Trophoblast cell (in vitro differentiated cells and primary cell): ENCODE data around the gene DNAJC2.

Experiments used
- DNase-seq, 2 donors: peaks; one replicate each; pipeline ENCODE4 v3.0.0-alpha.2; 2016
- H2AFZ ChIP-seq: 2 replicates; pipeline ENCODE4 v1.6.1; 2013; ENCODE audit warnings: low read length, moderate library complexity, mild to moderate bottlenecking; ENCODE audit not compliant: insufficient read depth, poor library complexity
- H2AK5ac ChIP-seq: 2 replicates; pipeline ENCODE4 v1.6.1; 2013; ENCODE audit warnings: mild to moderate bottlenecking, low read length
- H2BK120ac ChIP-seq: 2 replicates; pipeline ENCODE4 v1.6.1; 2013; ENCODE audit warnings: low read length, mild to moderate bottlenecking, moderate library complexity; ENCODE audit not compliant: insufficient read depth, poor library complexity
- H2BK12ac ChIP-seq: 2 replicates; pipeline ENCODE4 v1.6.1; 2013; ENCODE audit warnings: mild to moderate bottlenecking, low read length, moderate library complexity
- H2BK5ac ChIP-seq: 2 replicates; pipeline ENCODE4 v1.6.1; 2013; ENCODE audit warnings: low read length, low read depth, moderate library complexity, mild to moderate bottlenecking; ENCODE audit not compliant: poor library complexity
- H3K14ac ChIP-seq: 2 replicates; pipeline ENCODE4 v1.6.1; 2013; ENCODE audit warnings: mild to moderate bottlenecking, low read length
- H3K18ac ChIP-seq: 2 replicates; pipeline ENCODE4 v1.6.1; 2013; ENCODE audit warnings: mild to moderate bottlenecking, low read length
- H3K23ac ChIP-seq: 2 replicates; pipeline ENCODE4 v1.6.1; 2013; ENCODE audit warnings: low read length
- H3K27ac ChIP-seq: 2 replicates; pipeline ENCODE4 v1.5.1; 2013; ENCODE audit warnings: low read depth, mild to moderate bottlenecking, inconsistent platforms, low read length, moderate library complexity
- H3K27me3 ChIP-seq: 2 replicates; pipeline ENCODE4 v1.6.1; 2013; ENCODE audit warnings: inconsistent platforms, mild to moderate bottlenecking, low read length, moderate library complexity; ENCODE audit not compliant: insufficient read depth
- H3K36me3 ChIP-seq, 2 experiments: 1 replicate in 1 of 2; 2 replicates in 1 of 2; pipeline ENCODE4 v1.6.1; 2013; ENCODE audit warnings: low read length in 2 of 2, mild to moderate bottlenecking in 2 of 2, moderate library complexity in 1 of 2; ENCODE audit not compliant: insufficient read depth in 2 of 2, control insufficient read depth in 1 of 2
- H3K4ac ChIP-seq: 2 replicates; pipeline ENCODE4 v1.6.1; 2013; ENCODE audit warnings: low read depth, mild to moderate bottlenecking, low read length, moderate library complexity
- H3K4me1 ChIP-seq, 2 experiments: 1 replicate in 1 of 2; 2 replicates in 1 of 2; pipeline ENCODE4 v1.6.1; 2013; ENCODE audit warnings: low read length in 2 of 2, mild to moderate bottlenecking in 2 of 2, moderate library complexity in 1 of 2; ENCODE audit not compliant: insufficient read depth in 2 of 2, control insufficient read depth in 1 of 2
- H3K4me2 ChIP-seq: 2 replicates; pipeline ENCODE4 v1.6.1; 2013; ENCODE audit warnings: inconsistent platforms, mild to moderate bottlenecking, low read length, moderate library complexity
- H3K4me3 ChIP-seq: 2 replicates; pipeline ENCODE4 v1.5.1; 2013; ENCODE audit warnings: mild to moderate bottlenecking, low read depth, low read length, inconsistent platforms
- H3K79me1 ChIP-seq: one replicate; pipeline ENCODE4 v1.6.1; 2013; ENCODE audit warnings: low read length
- H3K79me2 ChIP-seq: 2 replicates; pipeline ENCODE4 v1.6.1; 2013; ENCODE audit warnings: low read length, mild to moderate bottlenecking; ENCODE audit not compliant: control insufficient read depth, insufficient read depth, poor library complexity
- H3K9ac ChIP-seq: 2 replicates; pipeline ENCODE4 v1.6.1; 2013; ENCODE audit warnings: mild to moderate bottlenecking, low read length
- H3K9me3 ChIP-seq: 2 replicates; pipeline ENCODE4 v1.6.1; 2013; ENCODE audit warnings: low read depth, mild to moderate bottlenecking, control low read depth, inconsistent platforms, low read length; ENCODE audit not compliant: insufficient read depth
- H4K12ac ChIP-seq: 2 replicates; pipeline ENCODE4 v1.6.1; 2013; ENCODE audit warnings: low read depth, mild to moderate bottlenecking, low read length, moderate library complexity
- H4K8ac ChIP-seq: 2 replicates; pipeline ENCODE4 v1.6.1; 2013; ENCODE audit warnings: low read depth, mild to moderate bottlenecking, low read length, moderate library complexity
- H4K91ac ChIP-seq: one replicate; pipeline ENCODE4 v1.6.1; 2013; ENCODE audit warnings: low read depth, mild to moderate bottlenecking, low read length, moderate library complexity
- whole genome bisulfite sequencing: extraction: QIAGEN DNeasy Blood & Tissue Kit; methylation state at CpG from one replicate; pipeline ENCODE4 v1.1.7; 2013; ENCODE audit warnings: missing lambda C conversion rate; ENCODE audit not compliant: insufficient read length, insufficient coverage; ENCODE audit errors: extremely low coverage; 5-methylcytosine and 5-hydroxymethylcytosine counted together

Gene DNAJC2

DNA sequence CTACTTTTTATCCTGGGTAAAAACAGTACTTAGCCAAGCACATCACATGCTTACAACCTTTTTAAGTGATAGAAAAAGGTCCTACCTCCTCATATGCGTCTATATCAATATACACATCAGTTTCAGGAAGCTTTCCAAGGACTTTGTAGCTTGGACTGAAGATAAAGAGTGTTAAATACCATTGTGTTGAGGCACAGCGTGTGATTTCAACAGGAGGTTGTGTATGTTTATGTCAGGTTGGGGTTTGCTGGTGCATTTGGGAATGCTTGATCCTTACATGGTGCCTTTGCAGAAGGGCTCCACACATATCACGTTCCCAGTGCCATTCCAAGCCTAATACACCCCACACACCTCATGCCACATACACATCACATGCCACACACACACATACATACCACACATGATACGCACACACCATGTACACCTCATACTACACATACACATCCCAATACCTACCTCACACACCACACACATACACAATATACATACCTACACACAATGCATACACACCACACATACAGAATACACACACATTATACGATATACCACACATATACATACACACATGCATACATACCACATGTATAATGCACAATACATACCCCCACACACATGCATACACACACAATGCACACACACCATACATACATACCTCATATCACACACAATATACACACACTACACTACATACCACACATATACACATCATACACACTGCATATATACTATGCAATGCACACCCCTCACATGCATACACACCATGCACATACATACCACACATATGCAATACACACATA is 36.0 kb upstream of the DNAJC2 start:
- Histone ChIP-seq H3K27me3 (no peaks in the 10 kb centered on the region), H2AFZ (no peak overlapping the region), H2BK120ac (no peak overlapping the region), H4K8ac (no peak overlapping the region), H4K91ac (no peak overlapping the region), H3K27ac (no peak overlapping the region), H4K12ac (no peak overlapping the region), H3K9me3 (peaks cover 2% of the 10 kb centered on the region), H2BK12ac (no peak overlapping the region), H3K4me2 (no peak overlapping the region), H3K14ac (no peak overlapping the region), H3K79me2 (no peaks in the 10 kb centered on the region), H3K4me3 (no peak overlapping the region), H3K18ac (no peak overlapping the region), H3K9ac (no peak overlapping the region), H2AK5ac (no peak overlapping the region), H3K79me1 (no peaks in the 10 kb centered on the region), H3K36me3 (no peaks in the 10 kb centered on the region), H3K23ac (peak overlapping the region; percentile 24), H2BK5ac (no peak overlapping the region), H3K4me1 (no peaks in the 10 kb centered on the region), H3K4ac (no peak overlapping the region)
- 100% methylated on average over 2 of the region's 5 CpGs for WGBS
- peak in 1 of 2 donors; percentile 23 for DNase-seq

DNA sequence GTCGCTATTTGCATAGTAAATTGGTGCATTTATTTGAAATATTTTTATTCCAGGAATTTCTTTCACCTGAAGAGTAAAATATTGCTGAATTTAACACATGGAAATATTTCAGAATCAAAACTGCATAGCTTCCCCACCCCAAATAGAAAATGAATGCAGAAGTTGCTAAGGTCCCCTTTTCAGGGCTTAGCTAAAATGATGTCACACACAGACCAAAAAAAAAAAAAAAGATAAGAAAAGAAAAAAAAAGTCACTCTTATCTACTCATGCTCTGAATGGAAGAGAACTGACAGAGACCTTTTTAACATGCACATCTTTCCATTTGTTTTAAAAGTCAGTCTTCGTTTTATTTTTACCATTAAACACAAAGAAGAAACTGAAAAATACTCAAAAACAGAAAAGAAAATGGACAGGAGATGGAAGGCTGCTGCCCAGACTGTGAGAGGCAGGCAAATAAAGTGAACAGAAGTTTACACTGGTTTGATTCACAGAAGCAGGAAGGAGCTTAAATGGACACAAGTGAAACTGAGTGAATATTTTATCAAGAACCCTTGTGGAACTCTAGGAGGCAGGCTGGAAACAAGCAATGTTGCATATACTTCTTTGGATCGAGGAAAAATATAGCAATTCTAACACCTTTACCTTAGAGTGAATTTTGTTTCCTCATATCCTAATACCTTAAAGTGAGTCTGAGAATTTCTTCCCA is 34.9 kb upstream of the DNAJC2 start:
- H3K4me2 ChIP-seq = no peak overlapping the region
- H4K8ac ChIP-seq = no peak overlapping the region
- no peak overlapping the region for H3K27ac ChIP-seq
- H2BK5ac ChIP-seq = no peak overlapping the region
- H3K18ac ChIP-seq = no peak overlapping the region
- no peak overlapping the region for H3K23ac ChIP-seq
- H3K9me3 ChIP-seq = peaks cover 2% of the 10 kb centered on the region
- no peak overlapping the region for H2BK120ac ChIP-seq
- H3K4me3 ChIP-seq = no peak overlapping the region
- H3K79me2 ChIP-seq = no peaks in the 10 kb centered on the region
- H3K14ac ChIP-seq = no peak overlapping the region
- no peaks in the 10 kb centered on the region for H3K79me1 ChIP-seq
- H3K27me3 ChIP-seq = no peaks in the 10 kb centered on the region
- H3K4me1 ChIP-seq = no peaks in the 10 kb centered on the region
- H3K4ac ChIP-seq = no peak overlapping the region
- no peak overlapping the region for H3K9ac ChIP-seq
- no peak overlapping the region for H4K12ac ChIP-seq
- no peaks in the 10 kb centered on the region for H3K36me3 ChIP-seq
- H4K91ac ChIP-seq = no peak overlapping the region
- no peak overlapping the region for H2AFZ ChIP-seq
- H2BK12ac ChIP-seq = no peak overlapping the region
- WGBS = no CpG with 5 or more reads among the region's 3 CpGs
- DNase-seq = no peak
- no peak overlapping the region for H2AK5ac ChIP-seq

DNA sequence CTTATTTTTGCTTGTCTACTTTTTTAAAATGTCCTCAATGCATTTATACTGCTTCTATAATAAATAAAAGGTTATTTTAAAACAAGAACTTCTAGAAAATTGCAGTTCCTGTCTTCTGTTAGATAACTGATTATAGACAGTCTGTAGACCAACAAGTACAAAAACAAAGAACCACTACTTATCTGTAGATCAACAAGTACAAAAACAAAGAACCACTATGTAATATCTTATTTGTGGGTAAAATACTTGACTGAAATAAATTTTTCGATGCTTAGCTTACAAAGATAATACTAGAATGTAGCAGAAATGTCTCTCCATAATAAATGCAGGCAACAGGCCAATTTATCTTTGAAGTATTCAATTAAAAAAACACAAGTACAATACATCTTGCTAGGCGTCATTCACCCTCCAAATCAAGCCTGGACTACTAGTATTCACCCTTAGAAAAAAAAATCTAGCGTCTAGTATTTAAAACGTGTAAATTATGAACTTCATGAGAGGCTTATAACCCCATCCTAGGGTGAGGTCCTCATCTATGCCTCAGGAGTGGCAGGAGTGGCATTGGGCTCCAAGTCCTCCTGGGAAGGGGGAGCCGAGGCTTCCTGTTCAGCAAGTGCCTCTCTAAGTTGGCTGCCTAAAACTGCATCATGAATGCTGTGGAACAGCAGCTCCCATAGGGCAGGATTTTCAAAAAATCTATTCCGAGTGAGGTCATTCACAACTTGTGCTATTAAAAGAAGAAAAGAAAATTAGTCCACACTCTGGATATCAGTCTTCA is 29.5 kb upstream of the DNAJC2 start:
- Histone ChIP-seq H3K18ac (no peak overlapping the region), H2AFZ (no peak overlapping the region), H3K79me2 (no peaks in the 10 kb centered on the region), H3K27me3 (no peaks in the 10 kb centered on the region), H4K12ac (no peak overlapping the region), H3K9me3 (no peaks in the 10 kb centered on the region), H3K23ac (no peak overlapping the region), H3K4ac (no peak overlapping the region), H3K4me1 (no peaks in the 10 kb centered on the region), H3K9ac (no peak overlapping the region), H3K27ac (no peak overlapping the region), H3K4me3 (no peak overlapping the region), H3K14ac (no peak overlapping the region), H2BK12ac (no peak overlapping the region), H3K79me1 (no peaks in the 10 kb centered on the region), H2BK120ac (no peak overlapping the region), H2AK5ac (no peak overlapping the region), H3K4me2 (no peak overlapping the region), H4K8ac (no peak overlapping the region), H2BK5ac (no peak overlapping the region), H4K91ac (no peak overlapping the region), H3K36me3 (no peaks in the 10 kb centered on the region)
- WGBS = no CpG with 5 or more reads among the region's 6 CpGs
- DNase-seq = no peak

DNA sequence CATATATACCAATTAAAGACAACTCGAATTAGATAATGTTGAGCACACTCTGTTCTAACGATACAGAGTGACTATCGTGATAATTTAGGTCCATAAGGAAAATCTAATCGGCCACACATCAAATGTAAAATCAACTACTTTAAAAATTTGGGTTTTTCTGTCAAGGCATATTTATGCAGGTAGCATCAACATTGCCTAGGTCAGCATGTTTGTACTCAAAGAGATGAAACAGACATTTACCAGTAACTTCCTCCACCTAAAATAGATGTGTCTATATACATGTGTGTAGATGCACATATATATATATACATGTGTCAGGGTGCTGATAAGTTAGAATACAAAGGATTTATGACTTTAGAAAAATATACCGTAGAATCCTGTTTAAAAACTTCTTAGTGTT is 24.9 kb upstream of the DNAJC2 start:
- no peaks in the 10 kb centered on the region for H3K4me1 ChIP-seq
- H2BK12ac ChIP-seq = no peak overlapping the region
- H3K27ac ChIP-seq = no peak overlapping the region
- peaks cover 8 to 21% of the 10 kb centered on the region in 2 experiments for H3K36me3 ChIP-seq
- no peaks in the 10 kb centered on the region for H3K79me2 ChIP-seq
- H3K9ac ChIP-seq = no peak overlapping the region
- H2BK5ac ChIP-seq = no peak overlapping the region
- H2AK5ac ChIP-seq = no peak overlapping the region
- no peak overlapping the region for H3K18ac ChIP-seq
- H3K4ac ChIP-seq = no peak overlapping the region
- no peak overlapping the region for H3K4me2 ChIP-seq
- H3K23ac ChIP-seq = no peak overlapping the region
- no peak overlapping the region for H4K91ac ChIP-seq
- H2BK120ac ChIP-seq = no peak overlapping the region
- H2AFZ ChIP-seq = no peak overlapping the region
- no peak overlapping the region for H4K8ac ChIP-seq
- no peak overlapping the region for H3K14ac ChIP-seq
- no peak overlapping the region for H3K4me3 ChIP-seq
- no peaks in the 10 kb centered on the region for H3K9me3 ChIP-seq
- H4K12ac ChIP-seq = no peak overlapping the region
- no CpG with 5 or more reads among the region's 5 CpGs for WGBS
- no peaks in the 10 kb centered on the region for H3K27me3 ChIP-seq
- no peak for DNase-seq
- H3K79me1 ChIP-seq = no peaks in the 10 kb centered on the region
